ENCODE measurements around the gene ZBED6.

DNA sequence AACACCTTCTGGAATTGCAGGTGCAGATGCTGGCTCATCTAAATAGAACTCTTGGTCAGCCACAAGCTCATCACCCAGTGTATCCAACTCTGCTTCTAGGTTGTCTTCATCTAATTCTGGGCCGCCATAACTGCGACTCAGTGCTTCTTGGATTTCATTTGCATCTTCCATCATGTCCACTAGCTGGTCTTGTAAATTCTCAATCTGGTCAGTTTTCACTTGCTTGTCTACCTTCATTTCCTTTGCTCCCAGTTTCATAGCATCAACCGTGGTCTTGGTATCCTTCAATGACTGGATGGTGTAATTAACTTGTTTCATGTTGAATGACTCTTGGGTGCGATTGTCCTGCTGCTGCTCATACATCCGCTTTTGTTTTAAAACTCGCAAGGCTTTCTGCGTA is 10.3 kb downstream of the ZBED6 start:
- TF ChIP-seq EZH2 (IDR thresholded peaks at IDR 0.05; ENCODE audit: insufficient read depth, poor library complexity, severe bottlenecking), result no peak
- TF ChIP-seq EZH2phosphoT487 (IDR thresholded peaks at IDR 0.05; ENCODE audit: insufficient read depth, low read depth), result no peak
